HEK293 (cell line): ENCODE results near the gene CDC73.
A peak's percentile ranks its signal among the peaks of the same experiment; 100 is the strongest.

Experiments used
- CTCF ChIA-PET: fragments of 350-600 bp; formaldehyde crosslinking; extraction: SDS; loops from one replicate; lab custom pipeline; 2021; ENCODE audit warnings: antibody characterized with exemption; lab: Yijun Ruan, JAX
- POLR2A ChIA-PET: fragments of 300-600 bp; formaldehyde crosslinking; extraction: SDS; loops from one replicate; lab custom pipeline; 2020; ENCODE audit warnings: antibody characterized with exemption, inconsistent platforms; lab: Yijun Ruan, JAX
- H3K27ac ChIP-seq: fragments of 200-500 bp; sonication (Bioruptor generic); 2 replicates; pipeline ENCODE4 v1.5.1; 2014; ENCODE audit warnings: low read depth, low read length, control low read depth, inconsistent platforms; ENCODE audit errors: extremely low read depth
- H3K36me3 ChIP-seq, 2 experiments: fragments of 200-500 bp in 1 of 2; sonication (Bioruptor generic) in 1 of 2; 1 replicate in 1 of 2; 2 replicates in 1 of 2; pipeline ENCODE4 v1.5.1; 2014 to 2017; ENCODE audit warnings: inconsistent platforms in 2 of 2, low read length in 2 of 2; ENCODE audit not compliant: control insufficient read depth in 2 of 2, insufficient read depth in 1 of 2
- H3K4me1 ChIP-seq: fragments of 200-500 bp; sonication (Bioruptor generic); 2 replicates; pipeline ENCODE4 v1.5.1; 2014; ENCODE audit warnings: mild to moderate bottlenecking, low read length, inconsistent platforms; ENCODE audit not compliant: control insufficient read depth, insufficient read depth
- H3K4me3 ChIP-seq: 2 replicates; pipeline ENCODE4 v1.5.1; 2011; ENCODE audit warnings: low read depth, mild to moderate bottlenecking, control low read depth, low read length, moderate library complexity
- H3K9me3 ChIP-seq: fragments of 200-500 bp; sonication (Bioruptor generic); 2 replicates; pipeline ENCODE4 v1.5.1; 2014; ENCODE audit warnings: low read depth, low read length, inconsistent platforms; ENCODE audit not compliant: control insufficient read depth, insufficient read depth
- FEZF1 ChIP-seq: fragments of 450-650 bp; formaldehyde crosslinking; IDR thresholded peaks from 2 replicates; pipeline ENCODE4 v1.5.1; 2016; ENCODE audit warnings: missing biosample characterization, missing genetic modification characterization
- GFI1B ChIP-seq: fragments of 450-650 bp; formaldehyde crosslinking; IDR thresholded peaks from 2 replicates; pipeline ENCODE4 v1.5.1; 2016; ENCODE audit warnings: missing biosample characterization, missing genetic modification characterization
- KLF7 ChIP-seq: fragments of 450-650 bp; formaldehyde crosslinking; IDR thresholded peaks from 2 replicates; pipeline ENCODE4 v1.5.1; 2016; ENCODE audit warnings: missing biosample characterization, missing genetic modification characterization, borderline replicate concordance
- MZF1 ChIP-seq: fragments of 450-650 bp; formaldehyde crosslinking; IDR thresholded peaks from 2 replicates; pipeline ENCODE4 v1.5.1; 2017; ENCODE audit warnings: missing biosample characterization, missing genetic modification characterization, borderline replicate concordance
- PRDM1 ChIP-seq: fragments of 450-650 bp; formaldehyde crosslinking; IDR thresholded peaks from 2 replicates; pipeline ENCODE4; 2016; ENCODE audit warnings: missing biosample characterization, missing genetic modification characterization
- SP7 ChIP-seq: fragments of 450-650 bp; formaldehyde crosslinking; IDR thresholded peaks from 2 replicates; pipeline ENCODE4 v1.5.1; 2016; ENCODE audit warnings: missing biosample characterization, missing genetic modification characterization
- ZEB2 ChIP-seq: fragments of 450-650 bp; formaldehyde crosslinking; IDR thresholded peaks from 2 replicates; pipeline ENCODE4 v1.5.1; 2016; ENCODE audit warnings: missing biosample characterization, missing genetic modification characterization
- ZFP41 ChIP-seq: fragments of 450-650 bp; formaldehyde crosslinking; IDR thresholded peaks from 2 replicates; pipeline ENCODE4 v1.5.1; 2016; ENCODE audit warnings: missing biosample characterization, missing genetic modification characterization, borderline replicate concordance
- ZNF112 ChIP-seq: fragments of 450-650 bp; formaldehyde crosslinking; IDR thresholded peaks from 2 replicates; pipeline ENCODE4 v1.5.0; 2017; ENCODE audit warnings: missing biosample characterization, missing genetic modification characterization
- ZNF184 ChIP-seq: fragments of 450-650 bp; IDR thresholded peaks from 2 replicates; pipeline ENCODE4 v1.5.1; 2018; ENCODE audit warnings: missing biosample characterization, mild to moderate bottlenecking, missing genetic modification characterization
- ZNF214 ChIP-seq: fragments of 450-650 bp; formaldehyde crosslinking; IDR thresholded peaks from 2 replicates; pipeline ENCODE4 v1.5.1; 2017; ENCODE audit warnings: missing biosample characterization, mild to moderate bottlenecking, missing genetic modification characterization, borderline replicate concordance
- ZNF223 ChIP-seq: fragments of 450-650 bp; formaldehyde crosslinking; IDR thresholded peaks from 2 replicates; pipeline ENCODE4 v1.5.1; 2016; ENCODE audit warnings: missing biosample characterization, missing genetic modification characterization
- ZNF341 ChIP-seq: fragments of 450-650 bp; formaldehyde crosslinking; IDR thresholded peaks from 2 replicates; pipeline ENCODE4; 2016; ENCODE audit warnings: low read depth, missing biosample characterization, missing genetic modification characterization
- ZNF433 ChIP-seq: fragments of 450-650 bp; formaldehyde crosslinking; IDR thresholded peaks from 2 replicates; pipeline ENCODE4 v1.5.1; 2016; ENCODE audit warnings: missing biosample characterization, missing genetic modification characterization, low read depth
- ZNF658 ChIP-seq: fragments of 450-650 bp; formaldehyde crosslinking; IDR thresholded peaks from 2 replicates; pipeline ENCODE4; 2016; ENCODE audit warnings: missing biosample characterization, missing genetic modification characterization
- ZNF660 ChIP-seq: fragments of 450-650 bp; IDR thresholded peaks from 2 replicates; pipeline ENCODE4 v1.5.1; 2018; ENCODE audit warnings: missing biosample characterization, mild to moderate bottlenecking, missing genetic modification characterization
- ZNF776 ChIP-seq: fragments of 450-650 bp; formaldehyde crosslinking; IDR thresholded peaks from 2 replicates; pipeline ENCODE4 v1.5.0; 2017; ENCODE audit warnings: missing biosample characterization, missing genetic modification characterization, borderline replicate concordance
- ZNF843 ChIP-seq: fragments of 450-650 bp; formaldehyde crosslinking; IDR thresholded peaks from 2 replicates; pipeline ENCODE4 v1.5.1; 2016; ENCODE audit warnings: missing biosample characterization, missing genetic modification characterization
- TF ChIP-seq, protein P1 (sequence below): fragments of 450-650 bp; formaldehyde crosslinking; IDR thresholded peaks from 2 replicates; pipeline ENCODE4 v1.5.1; 2016; ENCODE audit warnings: missing biosample characterization, missing genetic modification characterization
- TF ChIP-seq, protein P2 (sequence below): fragments of 450-650 bp; formaldehyde crosslinking; IDR thresholded peaks from 2 replicates; pipeline ENCODE4 v1.5.1; 2017; ENCODE audit warnings: missing biosample characterization, missing genetic modification characterization
- TF ChIP-seq, protein P3 (sequence below): fragments of 450-650 bp; formaldehyde crosslinking; IDR thresholded peaks from 2 replicates; pipeline ENCODE4 v1.5.1; 2017; ENCODE audit warnings: missing biosample characterization, missing genetic modification characterization
- TF ChIP-seq, protein P4 (sequence below): fragments of 450-650 bp; formaldehyde crosslinking; IDR thresholded peaks from 2 replicates; pipeline ENCODE4 v1.5.0; 2017; ENCODE audit warnings: missing biosample characterization, missing genetic modification characterization, borderline replicate concordance

CDC73 gene

DNA sequence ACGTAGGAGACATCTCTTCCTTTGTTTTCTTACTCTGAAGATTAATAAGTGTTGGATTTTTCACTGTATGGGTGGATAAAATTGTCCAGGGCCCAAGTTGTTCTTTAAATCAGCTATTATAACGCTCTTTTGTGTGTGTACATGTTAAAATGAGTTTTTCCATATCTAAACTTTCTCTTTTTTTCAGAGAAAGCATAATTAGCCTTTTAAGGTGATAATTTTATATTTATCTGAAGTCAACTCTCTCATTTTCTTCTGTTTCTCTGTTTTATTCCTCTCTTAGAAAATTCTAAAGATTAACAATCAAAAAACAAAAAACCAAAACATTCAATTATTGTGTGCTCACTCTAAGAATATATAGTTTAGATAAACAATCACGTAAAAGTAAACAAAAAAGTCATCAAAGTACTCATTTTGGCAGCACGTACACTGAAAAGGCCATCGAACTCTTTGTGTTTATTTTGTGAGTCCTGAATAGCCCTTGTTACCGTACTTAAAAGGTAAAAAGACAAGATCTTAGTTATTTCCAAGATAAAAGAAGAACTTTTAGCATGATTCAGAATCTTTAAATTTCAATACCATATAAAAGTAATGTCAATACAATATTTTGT, 7.2 kb upstream of the CDC73 start:
- no peak for TF ChIP-seq ZNF658 (tag by site-specific recombination)
- TF ChIP-seq FEZF1 (tag by site-specific recombination) = peak; percentile 70
- TF ChIP-seq, protein P1, sequence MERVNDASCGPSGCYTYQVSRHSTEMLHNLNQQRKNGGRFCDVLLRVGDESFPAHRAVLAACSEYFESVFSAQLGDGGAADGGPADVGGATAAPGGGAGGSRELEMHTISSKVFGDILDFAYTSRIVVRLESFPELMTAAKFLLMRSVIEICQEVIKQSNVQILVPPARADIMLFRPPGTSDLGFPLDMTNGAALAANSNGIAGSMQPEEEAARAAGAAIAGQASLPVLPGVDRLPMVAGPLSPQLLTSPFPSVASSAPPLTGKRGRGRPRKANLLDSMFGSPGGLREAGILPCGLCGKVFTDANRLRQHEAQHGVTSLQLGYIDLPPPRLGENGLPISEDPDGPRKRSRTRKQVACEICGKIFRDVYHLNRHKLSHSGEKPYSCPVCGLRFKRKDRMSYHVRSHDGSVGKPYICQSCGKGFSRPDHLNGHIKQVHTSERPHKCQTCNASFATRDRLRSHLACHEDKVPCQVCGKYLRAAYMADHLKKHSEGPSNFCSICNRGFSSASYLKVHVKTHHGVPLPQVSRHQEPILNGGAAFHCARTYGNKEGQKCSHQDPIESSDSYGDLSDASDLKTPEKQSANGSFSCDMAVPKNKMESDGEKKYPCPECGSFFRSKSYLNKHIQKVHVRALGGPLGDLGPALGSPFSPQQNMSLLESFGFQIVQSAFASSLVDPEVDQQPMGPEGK = no peak
- TF ChIP-seq PRDM1 = peak; percentile 74
- TF ChIP-seq, protein P2, sequence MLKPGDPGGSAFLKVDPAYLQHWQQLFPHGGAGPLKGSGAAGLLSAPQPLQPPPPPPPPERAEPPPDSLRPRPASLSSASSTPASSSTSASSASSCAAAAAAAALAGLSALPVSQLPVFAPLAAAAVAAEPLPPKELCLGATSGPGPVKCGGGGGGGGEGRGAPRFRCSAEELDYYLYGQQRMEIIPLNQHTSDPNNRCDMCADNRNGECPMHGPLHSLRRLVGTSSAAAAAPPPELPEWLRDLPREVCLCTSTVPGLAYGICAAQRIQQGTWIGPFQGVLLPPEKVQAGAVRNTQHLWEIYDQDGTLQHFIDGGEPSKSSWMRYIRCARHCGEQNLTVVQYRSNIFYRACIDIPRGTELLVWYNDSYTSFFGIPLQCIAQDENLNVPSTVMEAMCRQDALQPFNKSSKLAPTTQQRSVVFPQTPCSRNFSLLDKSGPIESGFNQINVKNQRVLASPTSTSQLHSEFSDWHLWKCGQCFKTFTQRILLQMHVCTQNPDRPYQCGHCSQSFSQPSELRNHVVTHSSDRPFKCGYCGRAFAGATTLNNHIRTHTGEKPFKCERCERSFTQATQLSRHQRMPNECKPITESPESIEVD (tag by site-specific recombination) = peak; percentile 88
- H3K27ac ChIP-seq = no peak overlapping the region
- H3K36me3 ChIP-seq = no peaks in the 10 kb centered on the region
- no peaks in the 10 kb centered on the region for H3K9me3 ChIP-seq
- peaks cover 3% of the 10 kb centered on the region; the same call in 1 of the 2 replicates for H3K4me1 ChIP-seq
- ChIA-PET CTCF (no interaction called here), POLR2A (no interaction called here)
- H3K4me3 ChIP-seq = no peak overlapping the region

DNA sequence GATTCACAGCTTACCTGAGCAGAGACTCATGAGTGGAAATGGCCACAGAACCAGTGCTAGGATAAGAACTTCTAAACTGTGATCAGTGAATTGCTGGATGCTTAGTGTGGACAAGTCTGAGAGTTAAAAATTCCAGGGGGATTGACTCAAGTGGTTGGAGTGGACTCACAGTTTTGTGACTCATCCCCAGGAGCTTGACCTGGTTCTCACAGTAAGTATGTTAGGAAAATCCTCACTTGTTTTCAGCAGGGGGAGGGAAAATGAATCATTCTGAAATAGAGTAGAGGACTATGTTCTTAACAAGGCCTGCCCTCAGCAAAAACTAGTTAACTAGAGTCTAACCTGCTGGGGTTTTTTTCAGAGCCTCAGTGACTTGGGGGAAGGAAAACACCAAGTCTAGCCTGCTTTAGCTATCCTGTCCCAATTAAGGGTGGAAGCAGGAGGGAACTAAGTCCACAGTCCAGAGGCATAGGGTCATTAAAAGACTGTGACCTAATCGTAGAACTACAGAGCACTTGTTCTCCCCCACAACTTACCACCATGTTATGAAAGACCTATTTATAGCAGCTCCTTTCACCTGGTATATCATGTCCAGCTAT, 6.1 kb upstream of the CDC73 start:
- ChIA-PET CTCF (interaction anchor here (0.6 to 0.7 kb wide), 3 partner anchors 31 to 78 kb away, joined by 3 read pairs; no protein-coding TSS in a partner anchor), POLR2A (interaction anchor here (1.0 kb wide), 1 partner anchor 10 kb away, joined by 7 read pairs; the partner anchor contains the start of gene GLRX2)
- Histone ChIP-seq H3K27ac (no peak overlapping the region), H3K36me3 (no peaks in the 10 kb centered on the region), H3K4me3 (no peak overlapping the region), H3K4me1 (peaks cover 3% of the 10 kb centered on the region; the same call in 1 of the 2 replicates), H3K9me3 (no peaks in the 10 kb centered on the region)
- TF ChIP-seq GFI1B (tag by site-specific recombination) (no peak), ZNF341 (tag by site-specific recombination) (peak; percentile 24), ZNF776 (tag by site-specific recombination) (no peak), ZEB2 (tag by site-specific recombination) (peak; percentile 32; the same call in 1 of the 2 replicates), MZF1 (tag by site-specific recombination) (peak; percentile 76), ZNF660 (peak; percentile 47; the same call in 1 of the 2 replicates), ZNF223 (no peak), KLF7 (tag by site-specific recombination) (no peak), ZFP41 (tag by site-specific recombination) (no peak), ZNF843 (tag by site-specific recombination) (no peak), SP7 (tag by site-specific recombination) (peak; percentile 56), ZNF433 (tag by site-specific recombination) (no peak), ZNF112 (tag by site-specific recombination) (no peak), ZNF184 (tag by site-specific recombination) (0 out of 2 replicates have a peak, but pooled peaks have one; percentile 31), ZNF214 (tag by site-specific recombination) (no peak)
- TF ChIP-seq, protein P3, sequence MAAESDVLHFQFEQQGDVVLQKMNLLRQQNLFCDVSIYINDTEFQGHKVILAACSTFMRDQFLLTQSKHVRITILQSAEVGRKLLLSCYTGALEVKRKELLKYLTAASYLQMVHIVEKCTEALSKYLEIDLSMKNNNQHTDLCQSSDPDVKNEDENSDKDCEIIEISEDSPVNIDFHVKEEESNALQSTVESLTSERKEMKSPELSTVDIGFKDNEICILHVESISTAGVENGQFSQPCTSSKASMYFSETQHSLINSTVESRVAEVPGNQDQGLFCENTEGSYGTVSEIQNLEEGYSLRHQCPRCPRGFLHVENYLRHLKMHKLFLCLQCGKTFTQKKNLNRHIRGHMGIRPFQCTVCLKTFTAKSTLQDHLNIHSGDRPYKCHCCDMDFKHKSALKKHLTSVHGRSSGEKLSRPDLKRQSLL = no peak
- TF ChIP-seq, protein P4, sequence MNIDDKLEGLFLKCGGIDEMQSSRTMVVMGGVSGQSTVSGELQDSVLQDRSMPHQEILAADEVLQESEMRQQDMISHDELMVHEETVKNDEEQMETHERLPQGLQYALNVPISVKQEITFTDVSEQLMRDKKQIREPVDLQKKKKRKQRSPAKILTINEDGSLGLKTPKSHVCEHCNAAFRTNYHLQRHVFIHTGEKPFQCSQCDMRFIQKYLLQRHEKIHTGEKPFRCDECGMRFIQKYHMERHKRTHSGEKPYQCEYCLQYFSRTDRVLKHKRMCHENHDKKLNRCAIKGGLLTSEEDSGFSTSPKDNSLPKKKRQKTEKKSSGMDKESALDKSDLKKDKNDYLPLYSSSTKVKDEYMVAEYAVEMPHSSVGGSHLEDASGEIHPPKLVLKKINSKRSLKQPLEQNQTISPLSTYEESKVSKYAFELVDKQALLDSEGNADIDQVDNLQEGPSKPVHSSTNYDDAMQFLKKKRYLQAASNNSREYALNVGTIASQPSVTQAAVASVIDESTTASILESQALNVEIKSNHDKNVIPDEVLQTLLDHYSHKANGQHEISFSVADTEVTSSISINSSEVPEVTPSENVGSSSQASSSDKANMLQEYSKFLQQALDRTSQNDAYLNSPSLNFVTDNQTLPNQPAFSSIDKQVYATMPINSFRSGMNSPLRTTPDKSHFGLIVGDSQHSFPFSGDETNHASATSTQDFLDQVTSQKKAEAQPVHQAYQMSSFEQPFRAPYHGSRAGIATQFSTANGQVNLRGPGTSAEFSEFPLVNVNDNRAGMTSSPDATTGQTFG (tag by site-specific recombination) = no peak
- TF ChIP-seq, protein P2 (tag by site-specific recombination) = peak; percentile 68
